K562 (cell line): ENCODE results near the gene EMC10. TPM values are rescaled to one million over a fixed set of nuclear protein-coding genes. Genes with fewer than 3 reads are reported as not detected.

Experiments
- ATAC-seq: fragments of 200-7000 bp; cut with Tn5 transposase; 3 replicates; pipeline ENCODE4 v1.9.1; 2020; ENCODE audit warnings: moderate library complexity
- BruUV-seq: library from RNA; stranded (reverse); fragments of 400-500 nt; replicated peaks from 2 replicates; lab custom pipeline; 2021; lab: Mats Ljungman, UMichigan
- CTCF ChIA-PET: fragments of 300-600 bp; formaldehyde crosslinking; extraction: SDS; loops from one replicate; lab custom pipeline; 2021; ENCODE audit warnings: low intra/inter-chr PET ratio; lab: Yijun Ruan, JAX
- POLR2A ChIA-PET: fragments of 300-600, 350-650 bp; sonication (Branson Sonifier 250); formaldehyde crosslinking; extraction: SDS; loops from one replicate; lab custom pipeline; 2021; ENCODE audit warnings: antibody characterized with exemption, inconsistent platforms; lab: Yijun Ruan, JAX
- DNase-seq, 4 experiments: peaks; one replicate each; pipeline versions ENCODE4 v3.0.0 to v3.0.0-alpha.2; 2011 to 2018; ENCODE audit warnings: low spot score in 3 of 4, mixed read lengths in 3 of 4; ENCODE audit errors: extremely low read depth in 1 of 4
- FAIRE-seq: peaks from 2 replicates; lab custom pipeline; 2011; peaks lifted over from hg19 to GRCh38; lab: Jason Lieb, UNC
- H2AFZ ChIP-seq: 2 replicates; pipeline ENCODE4 v1.6.0; 2011; ENCODE audit warnings: low read depth, low read length, control low read depth, inconsistent platforms
- H3K27ac ChIP-seq: fragments of 200-600 bp; 3 replicates; pipeline ENCODE4 v1.8.0; 2011; ENCODE audit warnings: low read depth, mild to moderate bottlenecking, control low read depth, inconsistent platforms, low read length, moderate library complexity, mixed read lengths; ENCODE audit errors: extremely low read depth
- H3K27me3 ChIP-seq, 2 experiments: fragments of 300-600 bp in 1 of 2; 2 replicates in 1 of 2; 3 replicates in 1 of 2; pipeline versions ENCODE4 v1.6.0 to v1.8.0; 2011; ENCODE audit warnings: inconsistent platforms in 2 of 2, low read length in 2 of 2, mild to moderate bottlenecking in 1 of 2, mixed read lengths in 1 of 2, moderate library complexity in 1 of 2; ENCODE audit not compliant: control insufficient read depth in 2 of 2, insufficient read depth in 2 of 2
- H3K36me3 ChIP-seq: fragments of 300-600 bp; 3 replicates; pipeline ENCODE4 v1.8.0; 2011; ENCODE audit warnings: mild to moderate bottlenecking, low read length, inconsistent platforms; ENCODE audit not compliant: control insufficient read depth, insufficient read depth
- H3K4me1 ChIP-seq, 2 experiments: fragments of 200-600 bp in 1 of 2; replicated peaks in 1 of 2; 2 replicates in 1 of 2; 3 replicates in 1 of 2; pipeline versions ENCODE4 v1.5.1 to v1.8.0; 2011; ENCODE audit warnings: inconsistent platforms in 2 of 2, low read length in 2 of 2, mild to moderate bottlenecking in 1 of 2, mixed read lengths in 1 of 2, moderate library complexity in 1 of 2; ENCODE audit not compliant: control insufficient read depth in 2 of 2, insufficient read depth in 2 of 2
- H3K4me2 ChIP-seq: 2 replicates; pipeline ENCODE4 v1.6.1; 2011; ENCODE audit warnings: low read length, control low read depth, inconsistent platforms, mixed read lengths; ENCODE audit not compliant: insufficient read depth
- H3K4me3 ChIP-seq: fragments of 200-600 bp; sonication (generic), shearing (Covaris generic); 2 replicates; pipeline ENCODE4 v1.5.1; 2016; ENCODE audit warnings: control low read depth, inconsistent platforms
- H3K79me2 ChIP-seq: fragments of 200-600 bp; 3 replicates; pipeline ENCODE4 v1.8.0; 2011; ENCODE audit warnings: low read length, inconsistent platforms; ENCODE audit not compliant: control insufficient read depth, insufficient read depth
- H3K9ac ChIP-seq, 2 experiments: 2 replicates each; pipeline versions ENCODE4 v1.6.0 to v1.6.1; 2011; ENCODE audit warnings: low read depth in 2 of 2, low read length in 2 of 2, control low read depth in 1 of 2, inconsistent platforms in 1 of 2, mild to moderate bottlenecking in 1 of 2, mixed read lengths in 1 of 2; ENCODE audit not compliant: insufficient read depth in 1 of 2
- H3K9me1 ChIP-seq: one replicate; pipeline ENCODE4 v1.6.0; 2011; ENCODE audit warnings: inconsistent platforms, mild to moderate bottlenecking, low read length, moderate library complexity; ENCODE audit not compliant: control insufficient read depth, insufficient read depth
- H3K9me3 ChIP-seq: replicated peaks from 2 replicates; pipeline ENCODE4 v1.5.1; 2011; ENCODE audit warnings: low read depth, low read length, inconsistent platforms; ENCODE audit not compliant: control insufficient read depth, insufficient read depth
- H4K20me1 ChIP-seq: replicated peaks from 2 replicates; pipeline ENCODE4 v1.6.1; 2011; ENCODE audit warnings: low read length, inconsistent platforms, mixed read lengths; ENCODE audit not compliant: control insufficient read depth, insufficient read depth
- CTBP1 ChIP-seq: fragments of 450-650 bp; IDR thresholded peaks from 2 replicates; pipeline ENCODE4 v1.6.1; 2016; ENCODE audit warnings: borderline replicate concordance
- FOXJ2 ChIP-seq: fragments of 200-800 bp; sonication (Bioruptor generic); IDR thresholded peaks from 2 replicates; pipeline ENCODE4 v1.6.1; 2016; ENCODE audit warnings: missing genetic modification characterization, missing compliant biosample characterization
- KDM1A ChIP-seq, 2 experiments: fragments of 450-650 bp; IDR thresholded peaks; 2 replicates each; pipeline ENCODE4 v1.6.1; 2016; ENCODE audit warnings: mild to moderate bottlenecking in 2 of 2
- POLR2AphosphoS2 ChIP-seq: IDR thresholded peaks from 2 replicates; pipeline ENCODE4 v1.6.1; 2012; ENCODE audit warnings: low read length, improper control_type of control experiment
- POLR2AphosphoS5 ChIP-seq: IDR thresholded peaks from 2 replicates; pipeline ENCODE4 v1.6.1; 2011; ENCODE audit warnings: mild to moderate bottlenecking, low read depth, low read length, moderate library complexity; ENCODE audit not compliant: control insufficient read depth, insufficient read depth
- POLR2G ChIP-seq: fragments of 200-400 bp; formaldehyde crosslinking; IDR thresholded peaks from 2 replicates; pipeline ENCODE4 v1.6.1; 2017; ENCODE audit warnings: low read depth, mild to moderate bottlenecking, antibody characterized with exemption, low read length, moderate library complexity
- RCOR1 ChIP-seq, 2 experiments: IDR thresholded peaks; 2 replicates each; pipeline ENCODE4 v1.6.1; 2012; ENCODE audit warnings: low read depth in 2 of 2, low read length in 2 of 2, borderline replicate concordance in 1 of 2, improper control_type of control experiment in 1 of 2
- RFX1 ChIP-seq: fragments of 450-650 bp; IDR thresholded peaks from 2 replicates; pipeline ENCODE4 v1.6.1; 2016; ENCODE audit warnings: mild to moderate bottlenecking, moderate library complexity
- TAF7 ChIP-seq: fragments of 450-650 bp; IDR thresholded peaks from 2 replicates; pipeline ENCODE4 v1.6.1; 2016; ENCODE audit warnings: missing genetic modification characterization, missing compliant biosample characterization
- WHSC1 ChIP-seq: IDR thresholded peaks from one replicate; pipeline ENCODE4 v1.6.1; 2012; ENCODE audit warnings: low read length, control low read depth, inconsistent platforms
- ZFX ChIP-seq: sonication (generic); formaldehyde crosslinking; IDR thresholded peaks from 2 replicates; pipeline ENCODE4 v1.8.0; 2022; ENCODE audit warnings: mild to moderate bottlenecking, missing genetic modification reagents, moderate library complexity
- ZNF57 ChIP-seq: fragments of 450-650 bp; formaldehyde crosslinking; IDR thresholded peaks from 2 replicates; pipeline ENCODE4 v1.4.0; 2020; ENCODE audit warnings: mild to moderate bottlenecking, moderate library complexity
- ZNF740 ChIP-seq, 3 experiments: fragments of 200-800 bp in 1 of 3; sonication (Bioruptor generic) in 1 of 3; sonication (generic) in 1 of 3; formaldehyde crosslinking in 1 of 3; IDR thresholded peaks; 2 replicates each; pipeline versions ENCODE4 v1.6.1 to v1.8.0; 2016 to 2022; ENCODE audit warnings: mild to moderate bottlenecking in 2 of 3, missing compliant biosample characterization in 2 of 3, missing genetic modification characterization in 2 of 3, missing genetic modification reagents in 1 of 3
- ZNF75A ChIP-seq: fragments of 450-650 bp; formaldehyde crosslinking; IDR thresholded peaks from 2 replicates; pipeline ENCODE4 v1.4.0; 2020; ENCODE audit warnings: mild to moderate bottlenecking
- ZNF785 ChIP-seq: fragments of 250-450 bp; sonication (Bioruptor Pico); IDR thresholded peaks from 2 replicates; pipeline ENCODE4 v1.4.0; 2020; ENCODE audit warnings: mild to moderate bottlenecking
- WGBS: fragments of 100-300 bp; shearing (Covaris generic); methylation state at CpG from one replicate; pipeline ENCODE4 v1.1.6; 2016; ENCODE audit warnings: low coverage, mixed read lengths; ENCODE audit not compliant: insufficient coverage; ENCODE audit errors: missing lambda C conversion rate; 5-methylcytosine and 5-hydroxymethylcytosine counted together
- in situ Hi-C: fragments of 300-500 bp; cut with MboI; formaldehyde crosslinking; loops from 4 replicates; pipeline ENCODE4 v1.15.0; 2018; ENCODE audit warnings: inconsistent platforms, mixed read lengths
- intact Hi-C: fragments of 100-400 bp; cut with micrococcal nuclease; formaldehyde crosslinking; loops from 2 replicates; pipeline ENCODE4 v1.14.2; 2022
- polyA plus RNA-seq, 8 experiments: library from polyadenylated mRNA; depleted of rRNA in 4 of 8; stranded (reverse) in 5 of 8; unstranded in 3 of 8; fragments of >200 nt; fragmentation: Nextera tagmentation in 2 of 8; fragmentation: Illumina TruSeq in 1 of 8; extraction: Ambion mirVana in 2 of 8; extraction: Trizol in 1 of 8; gene quantifications; 2 replicates each; pipeline versions ENCODE4 v1.2.1 to v1.2.3, GENCODE V29; 2011 to 2014; ENCODE audit warnings: inconsistent platforms in 1 of 8, missing spikeins in 1 of 8
- total RNA-seq, 7 experiments: library from RNA; depleted of rRNA in 6 of 7; stranded (reverse); fragments of >200 nt in 6 of 7; fragmentation: Illumina TruSeq in 2 of 7; extraction: Trizol in 2 of 7; gene quantifications; 2 replicates each; pipeline versions ENCODE4 v1.2.1 to v1.2.3, GENCODE V29; 2011 to 2021; ENCODE audit warnings: low replicate concordance in 1 of 7
- TF ChIP-seq, protein P1 (sequence below): sonication (generic); formaldehyde crosslinking; IDR thresholded peaks from 2 replicates; pipeline ENCODE4 v1.8.1; 2023; ENCODE audit warnings: mild to moderate bottlenecking, missing genetic modification reagents
- TF ChIP-seq, protein P2 (sequence below): fragments of 200-800 bp; sonication (Bioruptor generic); IDR thresholded peaks from 2 replicates; pipeline ENCODE4 v1.6.1; 2017; ENCODE audit warnings: missing genetic modification characterization, missing compliant biosample characterization

Gene EMC10
- total and polyA plus RNA-seq, 9 of the 15 experiments (the other 6 are each of a cell fraction or from before 2014, with no cell fraction given) = 1.4 to 46.0 (median 13.1) TPM

GRCh38 chr19:50513746-50514345 lies 37.5 kb downstream of the EMC10 start, which contains the start of gene ASPDH:
TSS of gene ASPDH (minus strand) at chr19:50513913. CDS start at chr19:50513823, 90 bp downstream.
- H3K9ac ChIP-seq = peak within 1 kb of the TSS in 1 of 2 experiments; percentile 93; a peak in 2 of 4 replicates
- H3K9me3 ChIP-seq = no peaks in the 10 kb centered on the region
- ATAC-seq (no peak), FAIRE-seq (no peak), DNase-seq (peak in 1 of 4 experiments; percentile 43)
- no peak within 1 kb of the TSS for H2AFZ ChIP-seq
- no peaks in the 10 kb centered on the region; the same call in 2 of the 3 replicates for H3K79me2 ChIP-seq
- ChIA-PET POLR2A (interaction anchor here (1.0 kb wide), 1 partner anchor 180 kb away, joined by 3 read pairs; no protein-coding TSS in a partner anchor), CTCF (no interaction called here)
- BruUV-seq = no TSS peak
- no peaks in the 10 kb centered on the region for H4K20me1 ChIP-seq
- H3K4me3 ChIP-seq = no peak within 1 kb of the TSS
- H3K27ac ChIP-seq = no peak within 1 kb of the TSS
- no peak within 1 kb of the TSS for H3K4me2 ChIP-seq
- peaks cover 4% of the 10 kb centered on the region for H3K9me1 ChIP-seq
- 23% methylated on average over 11 of the region's 22 CpGs for WGBS
- peaks cover 5 to 71% of the 10 kb centered on the region in 2 experiments; a peak in 4 of 5 replicates for H3K4me1 ChIP-seq
- in situ Hi-C loops (no loop called here), intact Hi-C loops (no loop called here)
- H3K27me3 ChIP-seq = no peaks in the 10 kb centered on the region
- no peaks in the 10 kb centered on the region for H3K36me3 ChIP-seq
- no peak for TF ChIP-seq ZNF785 (CRISPR knock-in tag)
- peak in 1 of 2 experiments; percentile 29; a peak in 1 of 4 replicates for TF ChIP-seq KDM1A (IDR thresholded peaks at IDR 0.05)
- peak in 1 of 2 experiments; percentile 44; a peak in 1 of 4 replicates for TF ChIP-seq RCOR1 (IDR thresholded peaks at IDR 0.05; ENCODE audit: borderline replicate concordance in 1 of 2, low read depth in 2 of 2, low read length in 2 of 2)
- no peak for TF ChIP-seq ZNF75A (CRISPR knock-in tag)
- TF ChIP-seq FOXJ2 = no peak
- no peak for TF ChIP-seq POLR2AphosphoS5
- no peak for TF ChIP-seq ZNF57 (CRISPR knock-in tag)
- peak; percentile 86 for TF ChIP-seq RFX1
- TF ChIP-seq TAF7 (tag) = no peak
- TF ChIP-seq CTBP1 = peak; percentile 18; the same call in 1 of the 2 replicates
- TF ChIP-seq, protein P1, sequence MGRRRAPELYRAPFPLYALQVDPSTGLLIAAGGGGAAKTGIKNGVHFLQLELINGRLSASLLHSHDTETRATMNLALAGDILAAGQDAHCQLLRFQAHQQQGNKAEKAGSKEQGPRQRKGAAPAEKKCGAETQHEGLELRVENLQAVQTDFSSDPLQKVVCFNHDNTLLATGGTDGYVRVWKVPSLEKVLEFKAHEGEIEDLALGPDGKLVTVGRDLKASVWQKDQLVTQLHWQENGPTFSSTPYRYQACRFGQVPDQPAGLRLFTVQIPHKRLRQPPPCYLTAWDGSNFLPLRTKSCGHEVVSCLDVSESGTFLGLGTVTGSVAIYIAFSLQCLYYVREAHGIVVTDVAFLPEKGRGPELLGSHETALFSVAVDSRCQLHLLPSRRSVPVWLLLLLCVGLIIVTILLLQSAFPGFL = no peak
- no peak for TF ChIP-seq POLR2AphosphoS2
- 0 out of 2 replicates have a peak, but pooled peaks have one; percentile 6 for TF ChIP-seq ZNF740 (CRISPR knock-in tag; IDR thresholded peaks at IDR 0.05)
- no peak for TF ChIP-seq ZNF740 (tag; IDR thresholded peaks at IDR 0.05)
- TF ChIP-seq, protein P2, sequence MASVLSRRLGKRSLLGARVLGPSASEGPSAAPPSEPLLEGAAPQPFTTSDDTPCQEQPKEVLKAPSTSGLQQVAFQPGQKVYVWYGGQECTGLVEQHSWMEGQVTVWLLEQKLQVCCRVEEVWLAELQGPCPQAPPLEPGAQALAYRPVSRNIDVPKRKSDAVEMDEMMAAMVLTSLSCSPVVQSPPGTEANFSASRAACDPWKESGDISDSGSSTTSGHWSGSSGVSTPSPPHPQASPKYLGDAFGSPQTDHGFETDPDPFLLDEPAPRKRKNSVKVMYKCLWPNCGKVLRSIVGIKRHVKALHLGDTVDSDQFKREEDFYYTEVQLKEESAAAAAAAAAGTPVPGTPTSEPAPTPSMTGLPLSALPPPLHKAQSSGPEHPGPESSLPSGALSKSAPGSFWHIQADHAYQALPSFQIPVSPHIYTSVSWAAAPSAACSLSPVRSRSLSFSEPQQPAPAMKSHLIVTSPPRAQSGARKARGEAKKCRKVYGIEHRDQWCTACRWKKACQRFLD (CRISPR knock-in tag) = no peak
- peak; percentile 59 for TF ChIP-seq POLR2G
- no peak for TF ChIP-seq WHSC1
- no peak for TF ChIP-seq ZFX (CRISPR knock-in tag)
